Measurements from ENCODE around the gene SERHL2. TPM values are rescaled to one million over a fixed set of nuclear protein-coding genes. Genes with fewer than 3 reads are reported as not detected.

The SERHL2 gene
- total and polyA plus RNA-seq, 8 donors, result 0.23 to 3.6 (median 0.72) TPM

- intact Hi-C loops (cut with DNase I), result no loop called here
- 93 to 96% methylated on average over 4 of the region's 4 CpGs for WGBS, 2 donors
- no peak for DNase-seq
Measured at GRCh38 chr22:42584364-42584940, 30.7 kb downstream of the SERHL2 start.

DNA sequence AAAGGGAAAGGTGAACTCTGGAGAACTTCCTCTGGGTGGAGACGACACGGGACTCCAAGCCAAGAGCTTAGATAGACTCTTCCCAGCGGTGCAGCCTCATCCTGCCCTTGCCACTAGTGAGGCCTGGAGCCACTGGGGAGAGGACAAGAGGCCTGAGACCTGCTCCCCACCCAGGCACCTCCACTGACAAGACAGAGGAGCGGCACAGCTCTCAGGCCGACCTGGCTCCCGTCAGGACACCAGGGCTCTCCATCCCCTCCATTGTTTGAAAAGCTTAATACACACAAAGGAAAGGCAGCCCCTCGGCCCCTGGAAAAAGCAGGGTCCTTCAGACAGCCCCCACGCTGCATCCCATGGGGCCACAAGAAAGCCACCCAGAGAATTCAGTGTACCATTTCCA lies 31.3 kb downstream of the SERHL2 start:
- peaks cover 0 to 3% (median 0%) of the 10 kb centered on the region in 3 donors for H3K4me1 ChIP-seq
- TF ChIP-seq, protein P1, sequence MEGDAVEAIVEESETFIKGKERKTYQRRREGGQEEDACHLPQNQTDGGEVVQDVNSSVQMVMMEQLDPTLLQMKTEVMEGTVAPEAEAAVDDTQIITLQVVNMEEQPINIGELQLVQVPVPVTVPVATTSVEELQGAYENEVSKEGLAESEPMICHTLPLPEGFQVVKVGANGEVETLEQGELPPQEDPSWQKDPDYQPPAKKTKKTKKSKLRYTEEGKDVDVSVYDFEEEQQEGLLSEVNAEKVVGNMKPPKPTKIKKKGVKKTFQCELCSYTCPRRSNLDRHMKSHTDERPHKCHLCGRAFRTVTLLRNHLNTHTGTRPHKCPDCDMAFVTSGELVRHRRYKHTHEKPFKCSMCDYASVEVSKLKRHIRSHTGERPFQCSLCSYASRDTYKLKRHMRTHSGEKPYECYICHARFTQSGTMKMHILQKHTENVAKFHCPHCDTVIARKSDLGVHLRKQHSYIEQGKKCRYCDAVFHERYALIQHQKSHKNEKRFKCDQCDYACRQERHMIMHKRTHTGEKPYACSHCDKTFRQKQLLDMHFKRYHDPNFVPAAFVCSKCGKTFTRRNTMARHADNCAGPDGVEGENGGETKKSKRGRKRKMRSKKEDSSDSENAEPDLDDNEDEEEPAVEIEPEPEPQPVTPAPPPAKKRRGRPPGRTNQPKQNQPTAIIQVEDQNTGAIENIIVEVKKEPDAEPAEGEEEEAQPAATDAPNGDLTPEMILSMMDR (IDR thresholded peaks at IDR 0.05), result no peak
- H3K4me3 ChIP-seq, result no peak overlapping the region
- DNase-seq, result no peak
- WGBS, 2 donors, result 86 to 91% methylated on average over 8 of the region's 8 CpGs
- H3K36me3 ChIP-seq, result peaks cover 0 to 52% (median 19%) of the 10 kb centered on the region in 3 donors
- no peaks in the 10 kb centered on the region for H3K9me3 ChIP-seq
- intact Hi-C loops (cut with DNase I), result no loop called here
- no peak overlapping the region for H3K27ac ChIP-seq
- ATAC-seq, result no peak
- no peak for FAIRE-seq
- H3K27me3 ChIP-seq, result no peaks in the 10 kb centered on the region

More at GRCh38 chr22:42584364-42584940, 30.7 kb downstream of the SERHL2 start:
- ATAC-seq (no peak), FAIRE-seq (no peak)
- TF ChIP-seq, protein P1 (IDR thresholded peaks at IDR 0.05), result no peak
- Histone ChIP-seq H3K27me3 (no peaks in the 10 kb centered on the region), H3K4me3 (no peak overlapping the region), H3K9me3 (no peaks in the 10 kb centered on the region), H3K4me1 (peaks cover 0 to 3% (median 0%) of the 10 kb centered on the region in 3 donors), H3K36me3 (peaks cover 0 to 45% (median 19%) of the 10 kb centered on the region in 3 donors), H3K27ac (no peak overlapping the region)

- Histone ChIP-seq H3K36me3 (peaks cover 0 to 57% (median 19%) of the 10 kb centered on the region in 3 donors), H3K27ac (no peak overlapping the region), H3K27me3 (no peaks in the 10 kb centered on the region), H3K4me3 (no peak overlapping the region), H3K4me1 (no peaks in the 10 kb centered on the region), H3K9me3 (no peaks in the 10 kb centered on the region)
- TF ChIP-seq, protein P1 (IDR thresholded peaks at IDR 0.05), result no peak
- no peak for FAIRE-seq
- DNase-seq, result no peak
- no peak for ATAC-seq
- intact Hi-C loops (cut with DNase I), result no loop called here
- 90 to 98% methylated on average over 4 of the region's 4 CpGs for WGBS, 2 donors
Measured at GRCh38 chr22:42586381-42586780, 32.6 kb downstream of the SERHL2 start.

- TF ChIP-seq, protein P1 (IDR thresholded peaks at IDR 0.05), result no peak
- Histone ChIP-seq H3K36me3 (peaks cover 0 to 60% (median 21%) of the 10 kb centered on the region in 3 donors), H3K4me1 (no peaks in the 10 kb centered on the region), H3K27me3 (no peaks in the 10 kb centered on the region), H3K9me3 (no peaks in the 10 kb centered on the region), H3K27ac (no peak overlapping the region), H3K4me3 (no peak overlapping the region)
- intact Hi-C loops (cut with DNase I), result no loop called here
- FAIRE-seq (no peak), DNase-seq (no peak), ATAC-seq (no peak)
- WGBS, 2 donors, result 85% methylated on average over 5 of the region's 5 CpGs
Measured at GRCh38 chr22:42587588-42588175, 33.9 kb downstream of the SERHL2 start.

DNA sequence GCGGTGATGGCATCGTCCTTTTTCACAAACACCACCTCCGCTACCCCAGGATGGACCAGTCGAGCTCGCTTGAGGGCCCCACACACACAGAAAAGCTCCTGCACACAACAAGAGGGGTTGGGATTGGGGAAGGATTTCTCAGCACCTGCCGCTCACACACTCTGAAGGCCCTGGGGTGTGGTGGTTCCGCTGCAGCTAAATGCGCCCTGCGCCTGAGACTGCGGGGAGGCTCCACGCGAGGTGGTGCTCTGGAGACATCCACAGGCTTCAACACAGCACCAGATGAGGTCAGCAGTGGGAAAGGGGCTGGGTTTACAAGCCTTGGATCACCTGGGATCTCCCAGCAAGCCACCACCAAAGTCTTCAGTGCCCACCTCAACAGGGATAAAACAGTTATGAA lies 38.2 kb downstream of the SERHL2 start:
- ATAC-seq (no peak), DNase-seq (no peak), FAIRE-seq (no peak)
- Histone ChIP-seq H3K27me3 (no peaks in the 10 kb centered on the region), H3K4me3 (no peak overlapping the region), H3K9me3 (no peaks in the 10 kb centered on the region), H3K27ac (no peak overlapping the region), H3K36me3 (peaks cover 0 to 68% (median 37%) of the 10 kb centered on the region in 3 donors), H3K4me1 (no peaks in the 10 kb centered on the region)
- intact Hi-C loops (cut with DNase I), result no loop called here
- WGBS, 2 donors, result 95 to 96% methylated on average over 12 of the region's 12 CpGs
- TF ChIP-seq, protein P1 (IDR thresholded peaks at IDR 0.05), result no peak

Data from pancreas (tissue), 10 donors.